ENCODE data around the gene CYTH4.

GRCh38 chr22:37354261-37354660, 72.0 kb downstream of the CYTH4 start:
- TF ChIP-seq CBFB (CRISPR knock-in tag; IDR thresholded peaks at IDR 0.05; ENCODE audit: low read depth) (no peak), CTCF (IDR thresholded peaks at IDR 0.05) (no peak), FOXK1 (CRISPR knock-in tag; IDR thresholded peaks at IDR 0.05) (no peak), ATF2 (CRISPR knock-in tag; IDR thresholded peaks at IDR 0.05; ENCODE audit: borderline replicate concordance, low read depth) (no peak), ZNF263 (CRISPR knock-in tag; IDR thresholded peaks at IDR 0.05; ENCODE audit: low read depth) (no peak), SMAD3 (CRISPR knock-in tag; IDR thresholded peaks at IDR 0.05; ENCODE audit: borderline replicate concordance) (no peak), SP1 (CRISPR knock-in tag; conservative IDR thresholded peaks at IDR 0.05) (no peak), HMGA2 (CRISPR knock-in tag; IDR thresholded peaks at IDR 0.05) (no peak), FOXP4 (CRISPR knock-in tag; IDR thresholded peaks at IDR 0.05) (no peak)
